ENCODE results near the gene PDE11A.
"Not testable (repeated sequence)": the region's sequence is repeated elsewhere in the genome, so short reads cannot be mapped to it uniquely, and the experiment has no call there.

Gene PDE11A

DNA sequence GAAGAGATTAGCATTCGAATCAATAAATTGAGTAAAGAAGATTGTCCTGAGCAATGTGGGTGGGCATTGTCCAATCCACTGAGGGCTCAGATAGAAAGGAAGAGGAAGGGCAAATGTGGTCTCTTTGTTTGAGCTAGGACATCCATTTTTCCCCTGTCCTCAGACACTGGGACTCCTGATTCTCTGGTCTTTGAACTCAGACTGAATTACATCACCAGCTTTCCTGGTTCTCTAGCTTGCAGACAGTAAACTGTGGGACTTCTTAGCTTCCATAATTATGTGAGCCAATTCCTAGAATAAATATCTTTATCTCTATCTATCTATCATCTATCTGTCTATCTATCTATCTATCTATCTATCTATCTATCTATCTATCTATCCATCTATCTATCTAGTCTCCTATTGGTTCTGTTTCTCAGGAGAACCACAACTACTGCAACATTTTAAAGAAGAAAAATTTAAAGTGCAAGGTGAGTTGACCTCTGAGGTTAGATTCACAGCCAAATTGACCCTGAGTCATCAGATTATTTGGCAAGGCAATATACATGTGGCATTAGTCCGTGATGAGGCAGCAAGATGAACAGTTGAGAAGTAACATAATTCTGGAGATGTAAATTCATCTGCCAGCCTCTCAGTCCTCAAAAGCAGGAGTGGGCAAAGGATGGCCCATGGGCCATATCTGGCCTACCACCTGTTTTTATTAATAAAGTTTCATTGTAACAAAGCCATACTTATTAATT is 191.4 kb downstream of the PDE11A start:
- DNase-seq, result no peak

DNA sequence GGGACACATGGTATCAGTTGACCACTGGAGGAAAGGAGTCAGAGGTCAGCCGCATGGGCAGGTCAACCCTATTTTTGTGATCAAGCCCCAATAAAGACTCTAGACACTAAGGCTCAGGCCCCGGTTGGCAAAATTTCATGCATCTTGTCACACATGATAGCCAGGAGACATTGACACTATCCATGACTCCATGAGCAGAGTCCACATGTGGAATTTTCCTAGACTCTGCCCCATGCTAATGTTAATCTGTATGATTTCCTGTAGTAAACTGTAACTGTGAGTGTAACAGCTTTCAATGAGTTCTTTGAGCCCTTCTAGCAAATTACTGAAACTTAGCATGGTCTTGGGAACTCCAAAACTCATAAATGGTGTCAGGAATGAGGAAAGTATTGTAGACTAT is 192.3 kb downstream of the PDE11A start:
- DNase-seq, result no peak

DNA sequence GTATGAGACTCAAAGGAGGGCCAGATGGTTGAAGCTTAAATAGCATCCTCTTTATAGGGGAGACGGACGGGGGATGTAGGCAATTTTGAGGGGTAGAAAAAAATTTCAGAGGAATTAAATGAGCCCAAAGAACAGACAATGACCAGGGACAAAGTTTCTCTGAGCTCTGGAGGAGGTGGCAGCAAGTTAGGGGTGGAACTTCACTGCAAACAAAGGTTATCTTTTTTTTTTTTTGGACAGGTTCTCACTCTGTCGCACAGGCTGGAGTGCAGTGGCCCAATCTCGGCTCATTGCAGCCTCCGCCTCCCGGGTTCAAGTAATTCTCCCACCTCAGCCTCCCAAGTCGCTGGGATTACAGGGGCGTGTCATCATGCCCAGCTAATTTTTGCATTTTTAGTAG is 195.6 kb downstream of the PDE11A start:
- no peak for DNase-seq

DNA sequence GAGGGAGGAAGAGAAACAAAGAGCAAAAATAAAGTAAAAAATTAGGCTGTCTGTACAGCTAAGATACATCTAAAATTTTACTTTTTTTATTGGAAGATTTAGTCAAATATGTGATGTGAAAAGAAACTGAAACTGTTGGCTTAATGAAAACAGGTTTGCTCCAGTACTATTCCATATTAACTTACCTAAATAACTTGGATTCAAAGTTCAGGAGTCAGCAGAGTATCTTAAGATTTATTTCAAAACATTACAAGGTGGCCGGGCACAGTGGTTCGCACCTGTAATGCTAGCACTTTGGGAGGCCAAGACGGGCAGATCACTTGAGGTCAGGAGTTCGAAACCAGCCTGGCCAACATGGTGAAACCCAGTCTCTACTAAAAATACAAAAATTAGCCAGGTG is 197.9 kb downstream of the PDE11A start:
- DNase-seq, result no peak

DNA sequence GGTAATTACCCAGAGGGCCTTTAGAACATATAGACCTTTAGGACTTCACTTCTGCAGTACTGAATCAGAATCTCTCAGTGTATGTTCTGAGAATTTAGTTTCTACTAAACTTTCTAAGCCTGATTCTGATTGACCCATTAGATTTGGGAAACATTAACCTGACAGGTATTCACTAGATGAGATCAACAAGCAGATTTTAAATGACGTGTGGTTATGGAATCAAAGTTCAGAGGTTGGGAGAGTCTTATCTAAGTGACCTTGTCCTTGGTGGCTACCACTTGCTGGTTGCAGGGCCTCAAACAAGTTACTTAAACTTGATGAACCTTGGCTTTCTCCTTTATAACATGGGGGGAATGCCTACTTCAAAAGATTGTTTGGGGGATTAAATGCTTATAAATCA is 198.7 kb downstream of the PDE11A start:
- DNase-seq, result no peak

DNA sequence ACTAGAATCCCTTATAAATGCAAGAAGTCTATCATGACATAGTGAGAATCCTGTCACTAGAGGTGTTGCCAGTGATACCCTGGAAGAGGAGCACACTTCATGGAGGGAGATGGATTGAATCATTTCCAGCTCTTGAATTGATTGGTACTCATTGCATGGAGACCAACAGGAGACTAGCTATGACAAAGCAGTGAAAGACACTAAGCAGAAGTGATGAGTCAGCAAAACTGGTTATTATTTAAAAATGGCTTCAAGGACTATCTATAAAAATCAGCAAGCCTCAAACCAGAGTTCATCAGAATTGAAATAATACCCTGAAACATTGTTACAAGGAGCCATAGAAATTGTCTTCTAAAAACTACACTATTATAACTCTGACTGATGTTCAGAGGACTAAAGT is 200.3 kb downstream of the PDE11A start:
- DNase-seq, result no peak

DNA sequence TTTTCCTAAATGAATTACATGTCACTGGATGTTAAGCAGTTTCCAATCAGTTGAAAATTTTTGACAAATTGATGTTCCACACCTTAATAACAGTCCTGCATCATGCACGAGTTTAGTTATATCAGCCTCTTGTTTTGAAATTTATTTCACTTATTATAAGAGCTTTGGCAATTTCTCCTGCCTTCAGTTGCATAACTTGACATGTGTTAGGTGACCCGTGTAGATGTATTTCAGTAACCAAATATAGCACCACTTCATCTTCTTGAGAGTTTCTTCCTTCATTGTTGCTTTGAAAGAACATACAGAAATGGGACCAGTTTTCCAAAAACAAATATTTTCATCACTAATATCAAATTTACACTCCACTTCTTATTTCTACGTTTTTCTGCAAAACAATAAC is 202.7 kb downstream of the PDE11A start:
- no peak for DNase-seq

DNA sequence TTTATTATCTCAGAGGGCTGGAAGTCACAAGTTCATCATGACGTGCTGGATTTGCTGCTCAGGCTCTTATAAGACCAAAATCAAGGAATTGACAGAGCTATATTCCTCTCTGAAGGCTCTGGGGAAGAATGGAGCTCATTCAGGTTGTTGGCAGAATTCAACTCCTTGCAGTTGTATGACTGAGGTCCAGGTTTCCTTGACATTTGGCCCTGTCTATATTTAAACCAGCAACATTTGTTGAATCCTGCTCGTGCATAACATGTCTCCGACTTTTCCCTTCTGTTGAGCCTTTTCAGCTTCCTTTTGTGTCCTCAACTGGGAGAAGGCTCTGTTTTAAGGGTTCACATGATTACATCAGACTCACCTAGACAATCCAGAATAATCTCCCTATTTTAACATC is 203.4 kb downstream of the PDE11A start:
- no peak for DNase-seq

DNA sequence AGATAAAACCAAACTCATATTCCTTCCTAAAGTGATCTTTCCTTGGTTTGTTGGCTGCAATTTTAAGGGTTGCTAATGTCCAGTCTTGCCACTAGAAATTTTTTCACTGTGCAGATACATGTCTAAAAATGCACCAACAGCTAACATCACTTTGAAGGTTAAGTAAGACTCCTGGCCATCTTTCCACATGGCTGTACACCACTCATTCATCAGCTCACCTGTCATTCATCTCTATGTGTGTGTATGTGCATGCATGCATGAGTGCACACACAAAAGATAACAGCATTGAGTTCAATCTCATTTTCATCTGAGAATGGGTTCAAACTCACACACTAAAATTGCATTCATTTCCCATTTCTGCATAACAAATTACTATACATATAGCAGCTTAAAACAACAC is 203.8 kb downstream of the PDE11A start:
- DNase-seq, result no peak

DNA sequence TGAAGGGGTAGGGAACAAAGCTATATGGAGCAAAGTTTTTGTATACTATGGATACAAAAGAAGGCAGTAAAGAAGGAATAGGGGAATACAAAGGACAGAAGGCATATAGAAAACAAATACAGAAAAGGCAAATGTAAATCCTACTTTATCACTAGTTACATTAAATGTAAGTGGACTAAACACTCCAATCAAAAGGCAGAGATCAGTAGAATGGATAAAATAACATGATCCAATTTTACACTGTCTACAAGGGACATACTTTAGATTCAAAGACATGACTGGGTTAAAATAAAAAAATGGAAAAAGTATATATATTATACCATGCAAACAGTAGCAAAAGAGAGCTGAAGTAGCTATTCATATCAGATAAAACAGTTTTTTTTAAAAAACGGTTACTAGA is 215.0 kb downstream of the PDE11A start:
- DNase-seq, result no peak

DNA sequence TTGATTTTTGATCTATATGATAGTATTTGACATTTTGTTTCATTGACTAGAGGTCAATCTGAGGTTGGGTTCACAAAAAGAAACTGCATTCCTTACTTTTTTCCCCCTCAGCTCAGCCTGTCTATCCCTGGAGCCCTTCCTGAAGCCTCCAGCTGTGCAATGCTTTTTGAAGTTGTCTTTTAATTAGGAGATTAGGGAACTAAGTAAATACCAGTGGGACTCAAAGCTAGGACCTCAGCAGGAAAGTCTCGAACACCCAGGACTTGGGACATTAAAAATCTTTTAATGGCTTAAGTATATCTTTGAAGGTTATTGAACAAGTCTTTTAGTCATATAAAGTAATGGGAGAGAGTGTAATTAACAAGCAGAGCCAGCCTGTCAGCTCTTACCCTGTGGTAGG is 220.2 kb downstream of the PDE11A start:
- DNase-seq, result no peak

DNA sequence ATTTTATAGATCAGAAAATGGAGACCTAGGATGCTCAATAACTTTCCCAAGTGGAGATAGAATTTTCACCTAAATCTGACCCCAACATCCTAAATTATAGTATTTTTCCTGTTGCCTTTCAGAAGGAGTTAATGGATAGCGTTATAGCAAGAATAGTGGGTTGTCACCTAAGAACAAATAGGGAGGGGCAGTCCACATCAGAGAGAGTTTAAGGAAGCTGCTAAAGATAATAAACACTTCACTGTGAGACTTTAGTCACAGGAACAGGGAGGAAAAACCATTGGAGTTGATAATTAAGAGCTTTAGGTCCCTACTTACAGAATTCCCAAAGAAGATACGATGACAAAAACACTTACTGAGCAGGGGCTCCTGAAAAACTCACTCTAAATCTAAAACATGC is 229.4 kb downstream of the PDE11A start:
- DNase-seq, result no peak

DNA sequence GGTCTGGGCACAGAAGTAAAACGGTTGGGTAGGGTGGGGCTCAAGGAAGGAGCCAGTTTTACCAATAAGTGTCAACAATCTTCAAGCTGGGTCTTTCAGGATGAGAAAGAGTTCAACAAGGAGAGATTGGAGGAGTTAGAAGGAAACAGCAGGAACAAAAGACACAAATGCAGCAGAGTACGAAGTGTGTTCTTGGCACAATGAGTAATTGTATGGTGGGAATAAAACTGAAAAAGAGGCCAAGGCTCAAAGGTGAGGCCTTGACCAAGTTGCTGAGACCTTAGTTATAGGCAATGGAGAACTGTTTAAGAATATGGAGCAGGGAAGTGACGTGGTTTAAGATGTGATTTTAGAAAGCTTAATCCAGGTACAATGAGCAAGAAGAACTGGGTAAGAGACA is 230.3 kb downstream of the PDE11A start:
- no peak for DNase-seq

DNA sequence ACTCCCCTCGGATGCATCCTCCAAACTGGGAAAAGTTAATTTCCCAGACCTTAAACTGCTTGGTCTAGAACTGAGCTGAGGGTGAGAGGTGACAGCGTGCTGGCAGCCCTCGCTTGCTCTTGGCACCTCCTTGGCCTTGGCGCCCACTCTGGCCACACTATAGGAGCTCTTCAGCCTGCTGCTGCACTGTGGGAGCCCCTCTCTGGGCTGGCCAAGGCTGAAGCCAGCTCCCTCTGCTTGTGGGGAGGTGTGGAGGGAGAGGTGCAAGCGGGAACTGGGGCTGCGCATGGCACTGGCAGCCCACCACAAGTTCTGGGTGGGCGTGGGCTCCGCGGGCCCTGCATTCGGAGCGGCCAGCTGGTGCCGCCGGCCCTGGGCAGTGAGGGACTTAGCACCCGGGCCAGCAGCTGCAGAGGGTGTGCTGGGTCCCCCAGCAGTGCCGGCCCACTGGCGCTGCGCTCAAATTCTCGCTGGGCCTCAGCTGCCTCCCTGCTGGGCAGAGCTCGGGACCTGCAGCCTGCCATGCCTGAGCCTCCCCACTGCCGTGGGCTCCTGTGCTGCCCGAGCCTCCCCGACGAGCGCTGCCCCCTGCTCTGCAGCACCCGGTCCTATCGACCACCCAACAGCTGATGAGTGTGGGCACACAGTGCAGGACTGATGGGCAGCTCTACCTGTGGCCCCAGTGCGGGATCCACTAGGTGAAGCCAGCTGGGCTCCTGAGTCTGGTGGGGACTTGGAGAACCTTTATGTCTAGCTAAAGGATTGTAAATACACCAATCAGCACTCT is 237.0 kb downstream of the PDE11A start:
- not testable (repeated sequence) for DNase-seq

DNA sequence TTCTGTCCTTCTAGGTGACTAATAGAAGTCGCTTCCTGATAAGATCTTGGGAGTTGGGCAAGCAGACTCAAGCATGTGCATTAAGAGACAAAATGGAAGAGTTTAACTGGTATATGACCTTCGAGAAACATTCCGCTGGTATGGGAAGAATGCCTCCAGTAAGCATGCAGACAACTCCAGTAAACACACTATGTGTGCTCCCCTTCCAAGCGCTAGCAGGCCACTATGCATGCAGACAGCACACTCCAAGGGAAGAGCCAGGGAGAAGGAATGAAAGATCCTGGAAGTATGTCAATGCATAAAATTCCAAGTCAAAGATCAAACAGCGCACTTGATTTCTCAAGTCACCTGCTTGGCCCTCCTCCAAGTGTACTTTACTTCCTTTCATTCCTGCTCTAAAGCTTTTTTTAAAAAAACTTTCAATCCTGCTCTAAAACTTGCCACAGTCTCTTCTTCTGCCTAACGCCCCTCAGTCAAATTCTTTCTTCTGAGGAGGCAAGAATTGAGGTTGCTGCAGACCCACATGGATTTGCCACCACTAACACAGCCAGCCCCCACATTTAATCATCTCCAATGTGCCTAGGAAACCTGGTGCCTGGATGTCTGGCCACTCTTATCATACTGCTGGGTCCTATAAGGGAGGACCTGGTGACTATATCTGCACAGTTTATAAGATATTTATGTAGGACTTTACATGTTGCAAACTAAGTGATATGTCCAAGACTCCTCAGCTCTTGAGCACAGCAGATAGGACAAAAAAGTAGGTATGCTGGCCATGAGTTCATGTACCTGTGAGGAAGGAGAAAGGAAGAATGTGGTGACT is 239.8 kb downstream of the PDE11A start:
- DNase-seq, result no peak

DNA sequence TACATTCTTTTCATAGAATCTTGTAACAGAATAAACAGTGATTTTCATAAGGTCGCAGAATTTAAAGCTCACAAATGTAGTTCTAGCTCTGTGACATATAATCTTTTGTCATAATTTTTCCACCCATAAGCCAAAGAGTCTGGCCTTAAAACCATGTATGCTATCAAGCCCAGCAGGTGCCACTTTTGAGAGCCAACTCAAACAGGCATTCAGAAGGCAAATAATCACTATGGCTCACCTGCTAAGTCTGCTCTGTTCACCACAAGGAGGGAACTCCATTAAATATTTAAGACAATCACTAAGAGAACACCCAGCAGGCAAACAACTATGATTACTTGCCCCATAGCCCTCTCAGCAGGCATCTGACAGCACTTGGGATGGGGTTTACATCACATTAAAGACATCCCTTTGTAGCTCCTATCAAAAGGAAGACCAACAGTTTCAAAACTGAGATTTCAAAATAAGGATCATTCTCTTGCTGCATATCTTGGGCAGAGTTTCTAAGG is 241.6 kb downstream of the PDE11A start:
- DNase-seq, result no peak

DNA sequence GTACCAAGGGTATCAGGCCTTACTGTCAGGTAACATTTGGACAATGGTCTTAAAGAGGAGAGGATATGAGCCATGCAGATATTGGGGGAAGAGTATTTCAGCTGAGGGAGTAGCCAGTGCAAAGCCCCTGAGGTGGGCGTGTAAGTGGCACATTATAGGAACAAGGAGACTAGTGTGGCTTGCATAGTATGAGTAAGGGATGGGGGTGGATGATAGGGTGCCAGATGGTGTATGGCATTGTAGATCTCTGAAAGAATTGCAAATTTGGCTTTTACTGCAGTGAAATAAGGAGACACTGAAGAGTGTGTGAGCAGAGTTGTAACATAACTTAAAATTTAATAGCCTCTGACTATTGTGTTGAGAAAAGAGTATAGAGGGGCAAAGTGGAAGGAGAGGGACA is 244.0 kb downstream of the PDE11A start:
- DNase-seq, result no peak

DNA sequence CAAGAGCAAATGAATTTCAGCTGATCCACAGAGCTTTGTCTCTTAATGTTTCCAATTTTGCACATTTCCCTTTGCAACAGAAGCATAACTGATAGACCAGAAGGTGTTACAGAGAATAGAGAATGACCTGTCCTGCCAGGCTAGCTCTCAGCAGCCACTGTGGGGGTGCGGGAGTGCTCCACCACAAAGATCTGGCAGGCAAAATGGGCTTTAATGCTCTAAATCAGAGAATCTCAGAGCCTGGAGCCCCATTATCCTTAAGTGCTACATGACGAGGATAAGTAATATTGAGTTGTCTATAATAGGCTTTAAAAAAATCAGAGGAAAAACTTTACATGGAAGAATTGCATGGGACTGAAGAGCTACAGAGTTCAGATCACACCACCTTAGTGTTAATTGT is 245.7 kb downstream of the PDE11A start:
- DNase-seq, result no peak

DNA sequence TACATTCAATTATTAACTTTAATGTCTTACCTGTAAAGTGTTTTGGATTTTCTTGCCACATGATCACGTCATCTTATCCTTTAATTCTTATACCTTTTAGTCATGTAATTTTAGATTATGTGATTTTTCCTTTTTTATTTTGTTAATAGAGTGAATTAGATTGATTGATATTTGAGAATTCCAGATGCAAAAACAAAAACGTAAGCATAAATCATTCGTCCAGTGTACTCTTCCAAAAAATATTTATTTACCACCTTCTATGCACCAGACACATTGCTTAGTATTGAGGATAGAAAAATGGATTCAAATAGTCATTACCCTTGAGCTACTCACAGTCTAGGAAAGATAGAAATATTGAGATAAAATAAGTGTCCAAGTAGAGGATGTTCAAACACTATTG is 249.6 kb downstream of the PDE11A start:
- DNase-seq, result no peak

DNA sequence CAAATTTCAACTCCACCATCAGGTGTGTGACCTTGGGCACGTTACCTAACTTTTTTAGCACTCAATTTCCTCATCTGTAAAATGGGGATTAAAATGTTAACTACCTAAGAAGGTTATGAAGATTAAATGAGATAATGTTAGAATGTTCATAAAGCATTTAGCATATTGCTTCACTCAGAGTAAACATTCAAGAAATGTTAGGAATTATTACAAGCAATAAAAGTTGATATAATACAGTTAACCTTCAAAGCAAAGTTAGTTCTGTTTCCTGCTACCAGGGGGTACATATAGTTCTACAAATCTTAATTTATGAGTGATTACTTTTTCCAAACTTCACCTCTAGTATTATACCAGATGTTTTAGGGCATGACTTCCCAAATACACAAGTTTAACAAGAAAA is 254.2 kb downstream of the PDE11A start:
- no peak for DNase-seq

DNA sequence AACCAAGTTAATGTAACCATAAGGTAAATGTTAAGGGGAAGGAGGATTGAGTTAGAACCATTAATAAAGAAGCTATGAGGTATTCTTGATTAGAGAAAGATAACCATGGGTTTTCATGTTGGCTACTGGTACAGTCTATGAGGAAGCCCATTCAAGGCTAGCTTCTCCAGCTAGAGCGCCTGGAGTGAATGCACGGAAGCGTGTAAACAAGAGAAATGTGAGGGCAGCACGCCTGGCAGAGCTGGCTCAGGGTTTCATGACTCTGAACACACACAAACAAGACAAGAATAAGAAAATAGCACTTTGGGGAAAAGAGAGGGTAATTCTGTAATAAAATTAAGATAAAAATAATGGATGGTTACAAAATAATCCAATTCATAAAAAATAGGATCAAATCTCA is 255.3 kb downstream of the PDE11A start:
- DNase-seq, result no peak

DNA sequence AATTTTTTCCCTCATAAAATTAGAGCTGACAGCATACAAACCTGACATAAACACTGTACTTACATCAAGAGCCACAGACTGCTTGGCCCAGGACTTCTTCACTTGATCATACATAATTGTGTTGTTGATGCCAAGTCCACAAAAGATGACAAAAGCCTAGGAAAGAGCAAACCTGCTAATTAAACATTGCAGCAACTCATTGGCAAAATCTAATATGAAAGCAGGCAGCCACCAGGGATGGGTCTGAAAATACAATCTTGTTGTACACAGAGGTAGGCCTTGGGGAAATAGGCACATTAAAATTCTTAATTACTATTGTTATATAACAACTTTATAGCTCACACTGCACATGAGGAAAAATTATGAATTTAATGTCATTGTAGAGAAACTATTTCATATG is 255.8 kb downstream of the PDE11A start:
- no peak for DNase-seq

DNA sequence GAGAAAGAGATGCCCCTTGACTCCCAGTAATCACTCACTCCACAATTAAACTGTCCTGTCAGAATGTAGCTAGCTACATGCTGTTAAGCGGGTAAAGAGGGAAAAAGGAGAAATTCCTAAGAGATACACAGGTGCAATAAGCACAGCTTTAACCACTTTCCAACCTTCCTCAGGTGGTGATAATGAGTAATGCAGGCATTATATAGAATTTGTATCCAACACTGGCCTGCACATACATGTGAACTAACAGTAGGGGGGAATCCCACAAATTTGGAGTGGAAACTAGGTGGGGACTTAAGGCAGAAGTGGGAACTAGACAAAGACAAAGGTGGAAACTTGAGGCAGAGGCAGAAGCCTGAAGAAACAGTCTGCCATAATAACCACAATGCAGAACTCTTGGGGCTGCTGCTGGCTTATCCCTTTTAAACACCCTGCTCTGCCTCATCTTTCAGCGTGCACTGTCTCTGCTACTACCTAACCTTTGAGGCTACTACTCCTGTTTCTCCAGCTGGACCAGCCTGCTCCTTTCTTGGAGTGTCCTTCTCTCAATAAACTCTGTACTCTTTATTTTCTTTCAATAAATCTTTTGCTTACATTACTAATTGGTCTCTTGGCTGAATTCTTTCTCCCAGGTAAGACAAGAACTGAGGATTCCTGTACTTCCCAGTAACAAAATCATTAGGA is 259.7 kb downstream of the PDE11A start:
- no peak for DNase-seq

Data from NCI-H1694 treated with DMSO at 0.1 percent for 48 hours (cell line).